ENCODE results near the gene CCL19. TPM values are rescaled to one million over a fixed set of nuclear protein-coding genes. Genes with fewer than 3 reads are reported as not detected.

CCL19 gene
- total RNA-seq, 1 experiment from 2014 or later, result not detected

DNA sequence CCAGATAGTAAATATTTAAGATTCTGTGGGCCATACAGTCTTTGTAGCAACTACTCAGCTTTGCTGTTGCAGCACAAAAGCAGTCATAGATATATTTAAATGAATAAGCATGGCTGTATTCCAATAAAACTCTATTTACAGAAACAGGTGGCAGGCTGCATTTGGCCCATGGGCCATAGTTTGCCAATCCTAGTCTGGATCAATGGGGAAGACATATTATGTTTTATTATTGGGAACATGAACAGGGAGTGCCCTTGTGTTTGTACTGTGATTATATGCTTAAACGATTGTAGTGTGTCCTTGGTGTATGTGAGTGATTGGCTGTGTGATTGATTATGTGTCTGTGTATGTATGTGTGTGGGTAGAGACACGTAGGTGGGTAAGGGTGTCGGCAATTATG is 16.6 kb downstream of the CCL19 start:
- H3K79me2 ChIP-seq (ENCODE audit: low read length), result no peaks in the 10 kb centered on the region

DNA sequence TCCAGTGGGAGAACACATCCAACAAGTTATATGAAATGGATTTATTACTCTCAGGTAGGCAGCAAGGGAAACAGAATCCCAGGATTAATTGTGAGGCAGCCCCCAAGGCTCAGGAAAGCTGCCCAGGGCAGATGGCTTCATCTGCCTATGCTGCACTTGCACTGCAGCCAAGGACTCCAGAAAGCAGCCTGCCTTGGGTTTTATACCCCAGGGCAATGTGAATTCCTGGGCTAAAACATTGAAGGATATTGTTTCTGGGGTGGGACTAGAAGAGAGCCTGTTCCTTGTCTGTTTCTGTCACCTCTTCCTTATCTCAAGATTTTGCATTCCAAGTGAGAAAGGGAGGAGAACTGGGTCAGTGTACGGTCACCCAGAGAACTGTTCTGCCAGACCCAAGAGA is 19.8 kb downstream of the CCL19 start:
- ChIA-PET POLR2A (ENCODE audit: unreplicated experiment) (interaction anchor here (0.6 kb wide), 1 partner anchor 51 kb away, joined by 3 read pairs; the partner anchor contains the start of gene DCTN3), CTCF (no interaction called here)
- intact Hi-C loops (cut with micrococcal nuclease), result no loop called here
- no peaks in the 10 kb centered on the region for H3K27me3 ChIP-seq (ENCODE audit: low read length)
- no peak for TF ChIP-seq EZH2phosphoT487 (IDR thresholded peaks at IDR 0.05; ENCODE audit: borderline replicate concordance, low read length)
- TF ChIP-seq, protein P1, sequence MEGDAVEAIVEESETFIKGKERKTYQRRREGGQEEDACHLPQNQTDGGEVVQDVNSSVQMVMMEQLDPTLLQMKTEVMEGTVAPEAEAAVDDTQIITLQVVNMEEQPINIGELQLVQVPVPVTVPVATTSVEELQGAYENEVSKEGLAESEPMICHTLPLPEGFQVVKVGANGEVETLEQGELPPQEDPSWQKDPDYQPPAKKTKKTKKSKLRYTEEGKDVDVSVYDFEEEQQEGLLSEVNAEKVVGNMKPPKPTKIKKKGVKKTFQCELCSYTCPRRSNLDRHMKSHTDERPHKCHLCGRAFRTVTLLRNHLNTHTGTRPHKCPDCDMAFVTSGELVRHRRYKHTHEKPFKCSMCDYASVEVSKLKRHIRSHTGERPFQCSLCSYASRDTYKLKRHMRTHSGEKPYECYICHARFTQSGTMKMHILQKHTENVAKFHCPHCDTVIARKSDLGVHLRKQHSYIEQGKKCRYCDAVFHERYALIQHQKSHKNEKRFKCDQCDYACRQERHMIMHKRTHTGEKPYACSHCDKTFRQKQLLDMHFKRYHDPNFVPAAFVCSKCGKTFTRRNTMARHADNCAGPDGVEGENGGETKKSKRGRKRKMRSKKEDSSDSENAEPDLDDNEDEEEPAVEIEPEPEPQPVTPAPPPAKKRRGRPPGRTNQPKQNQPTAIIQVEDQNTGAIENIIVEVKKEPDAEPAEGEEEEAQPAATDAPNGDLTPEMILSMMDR (conservative IDR thresholded peaks at IDR 0.05; ENCODE audit: low read depth, low read length), result no peak
- no peak for TF ChIP-seq EZH2 (IDR thresholded peaks at IDR 0.05; ENCODE audit: low read length, unreplicated experiment)
- no peak overlapping the region for H3K27ac ChIP-seq (ENCODE audit: low read length)
- H2AFZ ChIP-seq (ENCODE audit: low read length), result no peak overlapping the region
- H3K9ac ChIP-seq (ENCODE audit: low read length), result no peak overlapping the region
- H3F3A ChIP-seq (ENCODE audit: low read length, unreplicated experiment), result no peaks in the 10 kb centered on the region
- no peaks in the 10 kb centered on the region for H3K9me2 ChIP-seq (replicated peaks; ENCODE audit: low read length)
- H3K36me3 ChIP-seq (ENCODE audit: low read depth, low read length), result no peaks in the 10 kb centered on the region
- no peaks in the 10 kb centered on the region for H3K9me3 ChIP-seq (ENCODE audit: low read length)
- no TSS peak for BruUV-seq (replicated peaks)
- no peak overlapping the region for H3K4me3 ChIP-seq (ENCODE audit: low read length)
- H3K4me2 ChIP-seq (ENCODE audit: low read length), result no peak overlapping the region
- no peaks in the 10 kb centered on the region for H4K20me1 ChIP-seq (ENCODE audit: low read length)
- DNase-seq (no peak), ATAC-seq (no peak)
- H3K4me1 ChIP-seq (ENCODE audit: insufficient read depth, low read length), result peaks cover under 1% of the 10 kb centered on the region; the same call in 1 of the 2 replicates
- no peaks in the 10 kb centered on the region for H3K79me2 ChIP-seq (ENCODE audit: low read length)

More for the DNA sequence above, 16.6 kb downstream of the CCL19 start:
- H3K36me3 ChIP-seq (ENCODE audit: low read depth, low read length), result no peaks in the 10 kb centered on the region
- H3K27ac ChIP-seq (ENCODE audit: low read length), result no peak overlapping the region
- no peaks in the 10 kb centered on the region for H3K27me3 ChIP-seq (ENCODE audit: low read length)
- DNase-seq, result no peak
- no peaks in the 10 kb centered on the region for H3K9me3 ChIP-seq (ENCODE audit: low read length)
- no peak for ATAC-seq
- CTCF ChIA-PET, result no interaction called here
- no TSS peak for BruUV-seq (replicated peaks)
- no peak overlapping the region for H3K4me2 ChIP-seq (ENCODE audit: low read length)
- POLR2A ChIA-PET (ENCODE audit: unreplicated experiment), result no interaction called here
- H4K20me1 ChIP-seq (ENCODE audit: low read length), result no peaks in the 10 kb centered on the region
- no peak overlapping the region for H3K9ac ChIP-seq (ENCODE audit: low read length)
- H3K9me2 ChIP-seq (replicated peaks; ENCODE audit: low read length), result no peaks in the 10 kb centered on the region
- no peak for TF ChIP-seq EZH2 (IDR thresholded peaks at IDR 0.05; ENCODE audit: low read length, unreplicated experiment)
- TF ChIP-seq EZH2phosphoT487 (IDR thresholded peaks at IDR 0.05; ENCODE audit: borderline replicate concordance, low read length), result no peak
- TF ChIP-seq, protein P1 (conservative IDR thresholded peaks at IDR 0.05; ENCODE audit: low read depth, low read length), result no peak
- intact Hi-C loops (cut with micrococcal nuclease), result no loop called here
- H2AFZ ChIP-seq (ENCODE audit: low read length), result no peak overlapping the region
- no peaks in the 10 kb centered on the region for H3K4me1 ChIP-seq (ENCODE audit: insufficient read depth, low read length)
- H3F3A ChIP-seq (ENCODE audit: low read length, unreplicated experiment), result no peaks in the 10 kb centered on the region
- no peak overlapping the region for H3K4me3 ChIP-seq (ENCODE audit: low read length)

DNA sequence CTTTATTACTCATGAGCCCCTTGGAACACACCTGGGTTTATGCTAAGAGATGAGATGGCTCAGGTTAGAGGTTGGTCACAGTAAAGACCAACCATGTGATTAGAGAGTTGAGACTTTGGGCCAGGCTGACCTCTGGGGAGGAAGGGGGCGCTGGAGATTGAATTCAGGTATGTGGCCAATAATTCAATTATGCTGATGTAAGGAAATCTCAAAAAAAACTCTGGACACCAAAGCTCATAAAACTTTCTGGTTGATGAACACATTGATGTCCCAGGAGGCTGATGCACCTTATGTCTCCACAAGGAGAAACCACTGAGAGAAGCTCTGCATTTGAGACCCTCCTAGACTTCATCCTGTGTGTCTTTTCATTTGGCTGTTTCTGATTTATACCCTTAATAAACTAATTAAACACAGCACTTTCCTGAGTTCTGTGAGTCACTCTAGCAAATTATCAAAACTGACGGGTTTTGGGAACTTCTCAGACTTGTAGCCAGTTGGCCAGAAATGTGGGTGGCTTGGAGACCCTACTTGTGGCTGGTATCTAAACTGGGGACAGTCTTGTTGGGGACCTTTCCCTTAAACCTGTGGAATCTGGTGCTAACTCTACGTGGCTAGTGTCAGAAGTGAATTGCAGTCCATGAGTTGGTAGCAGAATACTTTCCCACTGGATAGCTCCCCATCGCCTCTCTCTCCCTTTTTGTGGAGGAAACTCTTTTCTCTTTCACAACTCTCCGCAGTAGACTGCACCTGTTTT is 21.1 kb downstream of the CCL19 start:
- Histone ChIP-seq H3K27me3 (ENCODE audit: low read length) (no peaks in the 10 kb centered on the region), H3K4me1 (ENCODE audit: insufficient read depth, low read length) (peaks cover 3% of the 10 kb centered on the region), H2AFZ (ENCODE audit: low read length) (no peak overlapping the region), H3K9me3 (ENCODE audit: low read length) (no peaks in the 10 kb centered on the region), H3K79me2 (ENCODE audit: low read length) (no peaks in the 10 kb centered on the region), H3K9me2 (replicated peaks; ENCODE audit: low read length) (no peaks in the 10 kb centered on the region), H3K27ac (ENCODE audit: low read length) (no peak overlapping the region), H3F3A (ENCODE audit: low read length, unreplicated experiment) (no peaks in the 10 kb centered on the region), H3K9ac (ENCODE audit: low read length) (no peak overlapping the region), H3K36me3 (ENCODE audit: low read depth, low read length) (no peaks in the 10 kb centered on the region), H3K4me2 (ENCODE audit: low read length) (no peak overlapping the region), H3K4me3 (ENCODE audit: low read length) (no peak overlapping the region), H4K20me1 (ENCODE audit: low read length) (no peaks in the 10 kb centered on the region)
- ChIA-PET CTCF (no interaction called here), POLR2A (ENCODE audit: unreplicated experiment) (no interaction called here)
- intact Hi-C loops (cut with micrococcal nuclease), result no loop called here
- TF ChIP-seq, protein P1 (conservative IDR thresholded peaks at IDR 0.05; ENCODE audit: low read depth, low read length), result no peak
- TF ChIP-seq EZH2phosphoT487 (IDR thresholded peaks at IDR 0.05; ENCODE audit: borderline replicate concordance, low read length), result no peak
- TF ChIP-seq EZH2 (IDR thresholded peaks at IDR 0.05; ENCODE audit: low read length, unreplicated experiment), result no peak
- no TSS peak for BruUV-seq (replicated peaks)
- DNase-seq, result no peak
- no peak for ATAC-seq
